GM18868 (cell line): ENCODE measurements around the gene DNAJA4.

Source experiments
- ATAC-seq: cut with Tn5 transposase; IDR thresholded peaks from one replicate; pipeline ENCODE4 v1.9.1; 2021; ENCODE audit warnings: mild to moderate bottlenecking, moderate library complexity; ENCODE audit not compliant: unreplicated experiment

Gene DNAJA4

DNA sequence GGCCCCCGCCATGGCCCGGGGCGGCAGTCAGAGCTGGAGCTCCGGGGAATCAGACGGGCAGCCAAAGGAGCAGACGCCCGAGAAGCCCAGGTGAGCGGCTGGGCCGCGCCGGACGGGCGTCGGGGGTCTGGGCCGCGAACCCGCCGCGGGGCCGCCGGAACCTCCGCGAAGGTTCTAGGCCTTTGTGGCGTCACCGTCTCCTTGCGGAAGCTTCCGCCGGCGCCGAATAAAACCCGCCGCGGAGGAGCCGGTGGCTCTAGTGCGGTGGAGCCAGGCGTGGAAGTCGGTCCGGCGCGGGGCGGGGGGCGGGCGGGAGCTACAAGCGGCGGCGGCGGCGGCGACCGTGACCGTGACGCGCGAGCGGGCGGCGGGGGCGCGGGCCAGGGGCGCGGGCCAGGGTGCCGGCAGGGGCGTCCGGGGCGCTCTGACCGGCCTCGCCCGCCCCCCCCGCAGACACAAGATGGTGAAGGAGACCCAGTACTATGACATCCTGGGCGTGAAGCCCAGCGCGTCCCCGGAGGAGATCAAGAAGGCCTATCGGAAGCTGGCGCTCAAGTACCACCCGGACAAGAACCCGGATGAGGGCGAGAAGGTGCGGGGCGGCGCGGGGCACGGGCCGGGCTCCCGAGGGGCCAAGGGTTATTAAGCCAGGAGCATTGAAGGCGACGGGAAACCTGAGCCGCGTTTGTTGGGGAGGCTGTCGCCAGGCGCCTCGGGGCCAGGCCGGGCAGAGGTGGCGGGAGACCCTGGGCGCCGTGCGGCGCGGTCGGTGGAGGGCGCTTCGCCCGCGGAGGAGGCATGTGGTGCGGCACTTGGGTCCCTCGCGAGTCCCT, at the start of gene DNAJA4:
DNAJA4 (plus strand) TSS at position 259 of the 833 bp plus-strand sequence; CDS start at position 461, 202 bp downstream.
- no peak for ATAC-seq

DNA sequence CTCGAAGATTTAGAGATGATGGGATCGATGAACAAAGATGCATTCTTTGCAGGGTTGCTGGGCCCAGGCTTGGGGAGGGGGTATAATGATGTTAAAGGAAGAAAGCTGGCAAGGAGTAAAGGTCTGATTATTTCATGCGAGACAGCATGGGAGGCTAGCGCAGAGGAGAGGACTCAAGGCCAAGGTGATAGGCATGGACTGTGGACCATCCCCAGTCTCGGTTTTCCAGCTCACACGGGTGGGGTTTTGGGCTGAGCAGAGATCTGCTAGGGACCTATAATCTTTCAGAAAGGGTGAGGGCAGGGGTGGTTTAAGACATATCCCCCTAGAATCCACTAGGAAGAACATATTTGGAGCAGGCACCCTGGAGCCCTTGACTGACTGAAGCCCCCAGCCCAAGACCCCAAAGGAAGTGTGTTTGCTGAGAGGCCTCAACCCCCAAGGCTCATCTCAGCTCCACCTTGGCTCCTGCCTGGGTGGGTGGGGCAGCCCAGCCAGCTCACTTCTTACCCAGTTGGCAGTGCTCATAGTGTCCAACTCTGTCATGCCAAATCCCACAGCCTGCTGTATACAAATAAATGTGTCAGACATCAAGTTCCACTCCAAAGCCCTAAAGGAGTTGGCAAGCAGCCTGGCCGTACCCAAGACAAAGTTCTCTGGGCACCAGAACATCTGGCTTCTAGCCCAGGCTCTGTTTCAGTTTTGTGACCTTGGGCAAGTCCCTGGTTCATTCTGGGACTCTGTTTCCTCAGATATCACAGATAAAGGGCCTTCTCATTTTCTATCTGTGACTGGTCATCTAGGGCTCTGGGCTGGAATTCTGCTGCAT, 47.9 kb upstream of the DNAJA4 start:
- no peak for ATAC-seq

DNA sequence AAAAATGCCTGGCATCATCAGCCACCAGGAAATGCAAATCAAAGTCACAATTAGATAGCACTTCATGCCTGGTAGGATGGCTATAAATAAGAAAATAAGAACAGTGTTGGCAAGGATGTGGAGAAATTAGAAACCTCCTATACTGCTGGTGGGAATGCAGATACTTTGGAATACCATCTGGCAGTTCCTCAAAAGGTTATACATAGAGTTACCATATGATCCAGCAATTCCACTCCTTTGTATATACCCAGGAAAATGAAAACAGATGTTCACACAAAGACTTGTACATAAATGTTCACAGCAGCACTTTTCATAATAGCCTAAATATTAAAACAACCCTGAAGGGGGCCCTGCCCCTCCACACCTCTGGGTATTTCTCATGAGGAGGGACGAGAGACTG, 43.6 kb upstream of the DNAJA4 start:
- ATAC-seq = no peak

DNA sequence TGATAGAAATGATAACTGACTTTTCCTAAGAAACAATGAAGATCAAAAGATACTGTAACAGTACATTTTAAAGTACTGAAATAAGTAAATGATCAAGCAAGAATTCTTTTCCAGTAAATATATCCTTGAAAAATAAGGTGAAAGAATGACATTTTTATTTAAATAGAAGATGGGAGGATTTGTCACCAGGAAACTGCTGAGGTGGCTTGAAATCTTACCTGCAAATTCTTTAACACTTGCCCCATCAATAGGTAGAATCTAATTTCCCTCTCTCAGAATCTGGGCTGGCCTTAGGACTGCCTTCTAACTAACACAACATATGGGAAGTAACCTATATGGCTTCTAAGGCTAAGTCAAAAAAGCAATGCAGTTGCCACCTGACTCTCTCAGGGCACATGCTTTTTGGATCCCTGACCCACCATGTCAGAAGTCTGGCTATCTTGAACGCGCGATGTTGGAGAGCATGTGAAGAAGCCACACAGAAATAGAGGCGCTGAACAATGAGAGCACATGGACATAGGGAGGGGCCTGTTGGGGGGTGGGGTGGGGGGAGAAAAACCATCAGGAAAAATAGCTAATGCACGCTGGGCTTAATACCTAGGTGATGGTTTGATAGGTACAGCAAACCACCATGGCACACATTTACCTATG, 41.5 kb upstream of the DNAJA4 start:
- ATAC-seq = no peak

- ATAC-seq = no peak
These were observed 40.9 kb upstream of the DNAJA4 start for GRCh38 chr15:78223396-78224022.

DNA sequence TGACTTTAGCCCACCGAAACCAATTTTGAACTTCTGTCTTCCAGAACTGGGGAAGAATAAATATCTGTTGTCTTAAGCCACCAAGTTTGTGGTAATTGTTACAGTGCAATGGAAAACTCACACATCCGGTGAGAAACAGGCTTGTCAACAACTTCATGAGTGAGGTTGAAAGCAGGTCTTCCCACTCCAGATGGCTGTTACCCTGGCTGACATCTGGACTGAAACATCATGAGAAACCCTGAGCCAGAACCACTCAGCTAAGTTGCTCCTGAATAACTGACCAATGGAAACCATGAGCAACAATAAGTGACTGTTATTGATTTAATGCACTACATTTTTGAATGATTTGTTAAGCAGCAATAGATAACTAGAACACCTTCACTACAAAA, 40.3 kb upstream of the DNAJA4 start:
- no peak for ATAC-seq

GRCh38 chr15:78225783-78226541, 38.4 kb upstream of the DNAJA4 start:
- peak; percentile 64 for ATAC-seq

GRCh38 chr15:78228356-78228996, 35.9 kb upstream of the DNAJA4 start:
- no peak for ATAC-seq

DNA sequence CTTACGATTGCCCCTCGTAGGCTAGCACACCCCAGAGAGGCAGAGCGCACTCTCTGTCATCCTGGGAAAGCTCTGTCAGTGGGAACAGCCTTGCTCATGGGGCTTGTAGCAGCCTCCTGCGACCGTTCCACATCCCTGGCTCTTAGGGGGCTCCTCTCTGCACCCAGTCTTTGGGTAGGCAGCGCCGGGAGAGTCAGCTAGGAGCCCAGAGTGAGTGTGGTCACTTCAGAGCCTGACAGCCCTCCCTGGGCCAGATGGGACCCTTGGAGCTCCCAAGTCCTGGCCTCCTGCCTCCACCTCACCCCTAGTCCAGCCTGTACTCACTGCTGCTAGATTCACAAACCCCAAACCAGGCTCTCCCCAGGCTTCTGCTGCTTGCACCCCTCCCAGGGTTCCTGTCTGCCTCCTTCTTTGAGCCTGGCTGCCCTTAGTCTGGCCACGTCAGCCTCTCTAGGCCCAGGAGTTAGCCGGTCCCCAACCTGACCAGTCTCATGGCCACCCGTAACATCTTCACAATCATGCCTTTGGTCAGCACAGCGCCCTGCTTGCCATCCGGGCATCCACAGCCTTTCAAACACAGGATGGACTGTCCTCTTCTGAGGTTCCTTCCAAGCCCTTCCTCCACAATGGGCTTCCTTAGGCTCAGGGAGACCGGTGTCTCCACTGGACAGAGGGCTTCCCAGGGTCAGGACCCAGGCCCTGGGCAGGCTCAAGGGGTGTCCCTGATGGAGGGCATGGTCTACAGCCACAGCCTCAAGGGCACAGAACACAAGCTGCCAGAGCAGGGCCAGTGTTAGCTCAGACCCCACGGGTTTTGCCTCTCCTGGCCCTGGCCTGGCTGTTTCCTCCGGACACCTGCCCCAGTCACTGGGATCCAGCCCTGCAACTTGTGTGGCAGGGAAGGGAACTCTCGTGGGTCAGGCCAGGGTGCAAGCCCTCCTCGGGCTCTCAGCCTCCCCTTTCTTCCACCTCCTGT, 34.6 kb upstream of the DNAJA4 start:
- no peak for ATAC-seq

- no peak for ATAC-seq
These were observed 31.4 kb upstream of the DNAJA4 start for GRCh38 chr15:78232951-78233350.

- no peak for ATAC-seq
These were observed 30.9 kb upstream of the DNAJA4 start for GRCh38 chr15:78233496-78233895.

DNA sequence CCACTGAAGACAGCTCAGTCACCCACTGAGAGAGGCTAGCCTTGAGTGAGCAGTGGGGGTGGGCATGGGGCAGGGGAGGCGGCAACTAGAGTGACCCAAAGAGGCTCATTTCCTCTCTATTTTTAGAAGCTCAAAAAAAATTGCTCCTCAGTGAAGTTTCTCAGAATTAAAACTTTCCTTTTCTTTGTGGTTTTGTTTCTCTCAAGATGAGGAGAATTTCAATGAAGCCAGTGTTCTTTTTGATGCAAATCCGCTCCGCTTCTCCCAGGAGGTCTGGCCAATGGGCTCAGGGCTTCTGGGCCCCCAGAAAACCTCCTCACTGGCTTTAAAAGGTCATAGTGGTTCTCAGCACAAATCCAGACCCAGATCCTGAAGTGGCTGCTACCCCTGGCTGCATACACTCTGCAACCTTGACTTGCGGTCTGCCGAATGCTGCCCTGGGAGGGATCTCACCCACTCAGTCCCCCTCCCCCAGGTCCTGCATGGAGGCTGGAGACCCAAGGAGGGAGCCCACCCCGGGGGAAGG, 29.8 kb upstream of the DNAJA4 start, which contains the start of gene ACSBG1:
ACSBG1 (minus strand) TSS at position 51 of the 526 bp plus-strand sequence. CDS start 64 bp downstream, outside the sequence.
- ATAC-seq = no peak

DNA sequence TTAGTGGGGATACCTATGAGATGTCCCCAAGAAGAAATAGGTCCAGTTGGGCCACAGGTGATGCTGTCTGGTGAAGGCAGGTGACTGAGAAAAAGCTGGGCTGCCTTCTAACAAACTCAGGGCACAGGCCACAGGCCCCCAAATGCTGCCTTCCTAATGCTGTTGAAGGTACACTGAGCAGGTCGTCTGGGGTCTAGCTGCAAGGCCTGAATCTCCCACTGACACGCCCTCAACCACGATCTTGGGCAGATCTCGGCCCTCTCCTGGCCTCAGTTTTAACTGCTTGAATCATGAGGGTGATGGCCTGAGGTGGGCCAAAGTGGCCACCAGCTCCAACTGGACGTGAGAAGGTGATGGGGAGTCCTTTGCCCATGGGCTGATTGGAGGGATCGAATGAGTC, 27.9 kb upstream of the DNAJA4 start:
- ATAC-seq = no peak

DNA sequence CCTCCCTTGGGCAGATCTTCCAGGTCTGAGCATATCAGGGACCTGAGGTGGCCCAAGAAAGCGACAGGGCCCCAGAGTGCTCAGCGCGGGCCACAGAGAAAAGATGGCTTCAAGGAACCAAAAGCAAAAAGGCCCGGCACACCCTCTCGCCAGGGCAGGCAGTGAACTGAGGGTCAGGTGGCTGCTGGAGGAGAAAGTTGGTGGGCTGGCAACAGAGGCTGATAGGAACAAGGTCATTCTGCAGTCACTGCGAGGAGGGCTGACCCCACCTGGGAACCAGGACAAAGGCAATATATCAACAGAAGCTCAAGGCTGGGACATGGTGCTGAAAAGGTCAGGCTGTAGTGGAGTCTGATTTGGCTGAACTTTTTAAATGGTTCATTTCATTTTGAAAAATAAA, 27.2 kb upstream of the DNAJA4 start:
- no peak for ATAC-seq

- ATAC-seq = no peak
These were observed 24.6 kb upstream of the DNAJA4 start for GRCh38 chr15:78239811-78240210.

GRCh38 chr15:78241017-78241416, 23.3 kb upstream of the DNAJA4 start:
- ATAC-seq = no peak

DNA sequence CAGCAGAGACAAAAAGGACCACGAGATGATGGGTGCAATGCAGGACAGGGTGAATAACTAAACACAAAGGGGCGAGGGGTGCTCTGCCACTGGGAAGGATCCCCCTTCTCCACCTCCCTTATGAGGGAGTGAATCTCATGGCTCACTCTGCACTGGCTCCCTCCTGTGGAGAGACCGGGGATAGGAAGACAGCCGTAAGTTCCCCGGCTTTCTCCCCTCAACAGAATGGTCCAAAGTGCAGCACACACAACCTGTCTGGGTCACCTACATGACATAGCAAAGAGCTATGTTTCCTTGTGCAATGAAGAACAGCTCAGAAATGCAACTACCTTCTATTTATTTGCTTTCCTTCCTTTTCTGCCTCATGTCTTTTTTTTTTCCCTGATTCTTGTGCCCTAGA, 22.2 kb upstream of the DNAJA4 start:
- no peak for ATAC-seq

DNA sequence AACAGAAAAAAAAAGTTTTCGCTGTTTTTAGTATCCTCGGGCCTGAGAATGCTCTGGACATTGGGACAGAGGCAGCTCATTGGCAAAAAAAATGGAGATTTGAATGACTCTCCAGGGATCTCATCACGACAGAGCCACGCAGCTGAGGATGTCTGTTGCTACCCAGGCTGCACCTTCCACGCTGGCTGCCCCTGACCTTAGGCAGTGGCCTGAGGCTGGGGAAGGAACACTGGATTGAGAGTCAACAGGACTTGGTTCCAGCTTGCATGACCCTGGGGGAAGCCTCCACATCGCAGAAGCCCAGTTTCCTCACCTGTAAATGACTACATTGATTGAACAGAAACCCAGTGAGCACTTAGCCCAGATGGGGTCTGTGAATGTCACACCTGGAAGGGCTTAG, 21.3 kb upstream of the DNAJA4 start:
- ATAC-seq = no peak
